DMS114 treated with DMSO at 0.1 percent for 48 hours (cell line): Measurements from ENCODE around the gene TRIP10.
A peak's percentile ranks its signal among the peaks of the same experiment; 100 is the strongest.
"Not testable (repeated sequence)": the region's sequence is repeated elsewhere in the genome, so short reads cannot be mapped to it uniquely, and the experiment has no call there.

ENCODE experiments used
- DNase-seq: peaks from one replicate; lab custom pipeline; 2025; ENCODE audit not compliant: unreplicated experiment; lab: John Stamatoyannopoulos, UW

TRIP10 gene, protein sequence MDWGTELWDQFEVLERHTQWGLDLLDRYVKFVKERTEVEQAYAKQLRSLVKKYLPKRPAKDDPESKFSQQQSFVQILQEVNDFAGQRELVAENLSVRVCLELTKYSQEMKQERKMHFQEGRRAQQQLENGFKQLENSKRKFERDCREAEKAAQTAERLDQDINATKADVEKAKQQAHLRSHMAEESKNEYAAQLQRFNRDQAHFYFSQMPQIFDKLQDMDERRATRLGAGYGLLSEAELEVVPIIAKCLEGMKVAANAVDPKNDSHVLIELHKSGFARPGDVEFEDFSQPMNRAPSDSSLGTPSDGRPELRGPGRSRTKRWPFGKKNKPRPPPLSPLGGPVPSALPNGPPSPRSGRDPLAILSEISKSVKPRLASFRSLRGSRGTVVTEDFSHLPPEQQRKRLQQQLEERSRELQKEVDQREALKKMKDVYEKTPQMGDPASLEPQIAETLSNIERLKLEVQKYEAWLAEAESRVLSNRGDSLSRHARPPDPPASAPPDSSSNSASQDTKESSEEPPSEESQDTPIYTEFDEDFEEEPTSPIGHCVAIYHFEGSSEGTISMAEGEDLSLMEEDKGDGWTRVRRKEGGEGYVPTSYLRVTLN

DNA sequence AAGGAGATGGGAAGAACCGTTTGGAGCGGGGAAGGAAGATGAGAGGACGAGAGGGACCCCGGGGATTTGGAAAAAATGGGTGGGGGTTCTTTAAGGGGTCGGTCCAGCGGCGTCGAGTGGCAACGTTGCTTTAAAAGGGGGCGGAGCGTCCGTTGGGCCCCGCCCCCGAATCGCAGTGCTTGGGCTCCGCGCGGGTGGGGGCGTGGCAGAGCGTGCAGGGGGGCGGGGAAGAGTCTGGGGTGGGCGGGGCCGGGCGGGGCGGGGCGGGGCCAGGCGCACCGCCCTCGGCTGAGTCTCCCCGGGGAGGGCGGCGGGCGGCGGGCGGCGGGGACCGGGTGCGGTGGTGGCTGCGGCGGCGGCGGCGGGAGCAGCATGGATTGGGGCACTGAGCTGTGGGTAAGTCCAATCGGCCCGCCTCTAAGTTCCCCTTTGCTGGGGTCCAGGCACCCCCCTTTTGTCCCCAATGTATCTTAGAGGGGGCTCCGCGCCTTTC, at the start of gene TRIP10:
Gene TRIP10 (plus strand): TSS at position 291 of the 493 bp plus-strand sequence. CDS start 82 bp downstream, at position 373.
- peak; percentile 65 for DNase-seq

DNA sequence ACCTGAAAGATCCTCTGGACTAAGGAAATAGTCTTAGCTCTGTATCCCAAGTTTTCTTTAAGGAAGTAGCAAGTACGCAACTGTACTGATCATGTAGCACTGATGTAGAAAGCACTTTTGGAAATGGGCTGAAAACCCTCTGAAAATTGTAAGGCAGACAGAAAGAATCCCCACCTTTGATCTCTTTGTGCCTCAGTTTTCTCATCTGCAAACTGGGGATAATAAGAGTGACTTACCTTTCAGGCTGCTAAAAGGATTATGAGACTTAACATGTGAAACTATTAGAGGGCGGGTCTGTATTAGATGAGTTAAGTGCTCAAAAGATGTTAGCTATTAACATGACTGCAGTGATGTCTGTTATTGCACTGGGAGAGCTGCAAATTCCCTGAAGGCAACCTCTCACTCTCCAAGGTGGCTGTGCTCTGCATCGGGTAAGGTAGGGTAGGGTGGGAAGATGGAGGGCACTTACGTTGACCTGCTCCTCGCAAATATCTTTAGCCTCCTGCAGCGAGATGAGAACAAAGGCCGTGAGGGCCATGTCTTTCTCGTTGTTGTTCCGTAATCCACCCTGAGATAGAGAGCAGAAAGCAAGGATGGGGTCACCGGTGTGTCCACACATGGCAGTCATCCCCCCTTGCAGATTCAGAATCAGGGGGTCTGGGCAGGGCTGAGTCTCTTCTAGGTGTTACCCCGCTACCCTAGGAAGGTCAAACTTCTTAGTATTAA, 49.2 kb upstream of the TRIP10 start:
- DNase-seq, result no peak

DNA sequence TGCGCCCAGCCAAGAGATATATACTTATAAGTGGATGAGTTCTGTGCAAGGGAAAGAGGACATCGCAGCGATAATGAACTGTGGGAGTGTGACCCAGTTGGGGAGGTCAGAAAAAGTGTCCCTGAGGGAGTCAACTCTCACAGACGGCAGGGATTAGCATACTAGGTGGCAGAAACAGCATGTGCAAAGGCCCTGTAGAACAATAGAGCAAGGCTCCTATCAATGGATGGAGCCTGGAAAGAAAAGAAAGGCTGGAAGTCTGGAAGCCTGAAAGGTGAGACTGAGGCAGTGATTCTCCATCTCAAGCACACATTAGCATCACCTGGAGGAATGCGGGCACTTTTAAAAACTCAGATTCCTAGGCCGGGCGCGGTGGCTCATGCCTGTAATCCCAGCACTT, 48.1 kb upstream of the TRIP10 start:
- no peak for DNase-seq

DNA sequence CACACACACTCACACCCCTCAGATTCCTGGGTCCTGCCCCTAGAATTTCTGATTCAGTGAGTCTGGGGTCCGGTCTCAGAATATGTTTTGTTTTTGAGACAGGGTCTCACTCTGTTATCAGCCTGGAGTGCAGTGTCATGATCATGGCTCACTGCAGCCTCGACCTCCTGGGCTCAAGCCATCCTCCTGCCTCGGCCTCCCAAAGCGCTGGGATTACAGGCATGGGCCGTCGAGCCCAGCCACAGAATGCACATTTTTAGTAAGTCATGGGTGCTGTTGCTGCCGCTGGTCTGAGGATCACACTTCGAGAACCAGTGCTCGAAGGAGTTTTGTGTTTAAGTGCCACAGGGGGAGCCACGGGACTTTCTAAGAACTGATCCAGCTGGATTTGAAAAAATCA, 47.5 kb upstream of the TRIP10 start:
- no peak for DNase-seq

DNA sequence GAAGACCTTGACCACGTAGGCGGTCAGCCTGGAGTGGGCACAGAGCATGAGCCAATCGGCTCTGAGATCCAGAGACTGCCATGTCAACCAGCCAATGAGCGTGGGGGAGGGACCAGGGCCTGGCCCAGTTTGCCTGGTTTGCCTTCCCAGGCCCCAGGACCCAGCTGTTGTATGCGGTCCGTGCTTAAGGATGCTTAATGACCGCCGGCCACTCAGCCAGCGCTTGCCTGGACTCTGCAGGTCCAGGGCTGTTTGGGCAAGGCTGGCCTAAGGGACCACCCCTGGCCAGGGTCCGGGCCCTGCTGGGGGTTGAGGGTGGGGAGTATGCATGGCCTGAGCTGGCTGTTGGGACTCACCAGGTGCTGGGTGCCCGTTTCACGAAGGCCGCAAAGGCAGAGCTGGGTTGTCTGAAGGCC, 46.4 kb upstream of the TRIP10 start:
- no peak for DNase-seq

DNA sequence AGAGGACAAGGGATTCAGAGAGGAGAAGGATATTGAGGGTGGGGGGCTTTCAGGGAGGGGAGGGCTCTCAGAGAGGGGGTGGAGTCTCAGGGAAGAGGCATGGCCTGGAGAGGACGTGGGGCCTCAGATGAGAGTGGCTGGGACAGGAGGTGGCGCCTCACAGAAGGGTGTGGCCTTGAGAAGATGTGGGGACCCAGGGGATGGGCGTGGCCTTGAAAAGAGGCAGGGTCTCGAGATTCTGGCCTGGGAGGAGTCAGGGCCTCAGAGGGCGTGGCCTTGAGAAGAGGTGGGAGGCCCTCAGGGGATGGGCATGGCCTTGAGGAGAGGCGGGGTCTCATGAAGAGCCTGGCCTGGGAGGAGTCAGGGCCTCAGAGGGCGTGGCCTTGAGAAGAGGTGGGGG, 45.8 kb upstream of the TRIP10 start:
- no peak for DNase-seq

DNA sequence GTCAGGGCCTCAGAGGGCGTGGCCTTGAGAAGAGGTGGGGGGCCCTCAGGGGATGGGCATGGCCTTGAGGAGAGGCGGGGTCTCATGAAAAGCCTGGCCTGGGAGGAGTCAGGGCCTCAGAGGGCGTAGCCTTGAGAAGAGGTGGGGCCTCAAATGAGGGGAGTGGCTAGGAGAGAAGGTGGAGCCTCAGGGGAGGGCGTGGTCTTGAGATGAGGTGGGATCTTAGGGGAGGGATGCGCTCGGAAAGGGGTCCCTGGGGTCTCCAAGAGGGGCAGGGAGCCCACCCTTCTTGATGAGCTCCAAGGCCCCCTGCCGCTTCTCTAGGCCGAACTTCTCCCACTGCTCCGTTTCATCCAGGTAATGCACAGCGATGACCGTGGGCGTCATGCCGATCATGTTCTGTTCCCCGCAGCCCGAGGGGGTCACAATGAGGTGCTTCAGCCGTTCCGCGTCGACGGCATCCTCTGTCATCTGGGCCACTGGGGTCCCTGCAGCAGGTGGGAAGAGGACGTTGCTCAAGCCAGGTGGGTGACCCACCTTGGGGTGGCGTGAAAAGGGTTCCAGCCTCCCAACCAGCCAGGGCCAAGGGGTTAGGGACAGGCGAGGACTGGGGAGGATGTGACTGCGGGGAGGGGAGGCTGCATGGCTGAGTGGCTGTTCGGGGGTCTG, 45.2 kb upstream of the TRIP10 start:
- DNase-seq, result no peak

DNA sequence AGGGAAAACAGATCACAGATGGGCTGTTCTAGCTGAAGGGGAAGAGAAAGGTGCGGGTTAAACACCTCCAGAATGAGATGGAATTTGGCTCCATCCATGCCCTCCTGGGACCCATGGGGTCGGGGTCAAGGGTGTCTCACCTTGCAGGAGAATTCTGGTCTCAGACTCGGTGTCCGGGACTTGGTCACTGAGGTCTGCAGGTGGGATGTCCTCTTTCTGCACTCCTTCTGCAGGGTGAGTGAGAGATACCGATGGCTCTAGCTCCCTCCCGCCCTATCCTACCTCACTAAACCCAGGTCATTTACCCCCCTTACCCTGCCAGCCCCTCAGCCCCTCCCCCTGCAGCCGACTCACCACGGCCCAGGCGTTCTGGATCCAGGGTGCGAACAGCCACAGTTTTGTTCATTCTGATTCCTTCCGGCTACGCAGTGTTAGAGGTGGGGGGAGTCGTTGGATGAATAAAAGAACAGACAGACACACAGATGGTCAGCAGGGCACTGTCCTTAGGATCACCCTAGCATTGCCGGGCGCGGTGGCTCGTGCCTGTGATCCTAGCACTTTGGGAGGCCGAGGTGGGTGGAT, 43.1 kb upstream of the TRIP10 start:
- no peak for DNase-seq

DNA sequence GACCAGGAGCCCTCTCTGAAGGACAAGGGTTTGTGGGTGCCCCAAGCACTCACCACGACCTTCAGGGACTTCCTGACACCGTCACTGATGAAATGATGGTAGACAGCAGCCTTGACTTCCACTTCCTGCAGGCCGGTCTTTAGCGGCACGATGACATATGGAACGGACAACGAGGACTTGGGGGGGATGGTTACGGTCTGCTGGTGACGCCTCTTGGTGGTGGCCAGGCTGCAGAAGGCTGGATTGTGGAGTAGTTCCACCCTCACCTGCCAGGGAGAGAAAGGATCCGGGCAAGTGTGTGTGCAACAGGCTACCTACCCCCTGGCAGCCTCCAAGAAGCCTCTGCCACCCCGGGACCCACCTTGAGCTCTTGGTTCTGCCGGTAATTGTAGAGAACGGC, 42.2 kb upstream of the TRIP10 start:
- DNase-seq, result no peak

DNA sequence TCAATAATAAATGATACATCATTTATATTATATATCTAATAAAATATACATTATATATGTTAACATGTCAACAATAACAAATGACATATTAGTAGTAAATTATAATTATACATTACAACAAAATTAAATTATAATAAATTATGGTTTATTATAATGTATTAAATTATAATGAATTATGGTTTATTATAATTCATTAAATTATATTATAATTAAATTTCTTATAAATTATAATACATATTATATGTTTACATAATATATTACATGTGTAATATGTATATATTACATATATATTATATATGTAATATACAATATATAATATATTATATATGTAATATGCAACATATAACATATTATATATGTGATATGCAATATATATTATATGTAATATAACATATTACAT, 39.5 kb upstream of the TRIP10 start:
- DNase-seq, result no peak

DNA sequence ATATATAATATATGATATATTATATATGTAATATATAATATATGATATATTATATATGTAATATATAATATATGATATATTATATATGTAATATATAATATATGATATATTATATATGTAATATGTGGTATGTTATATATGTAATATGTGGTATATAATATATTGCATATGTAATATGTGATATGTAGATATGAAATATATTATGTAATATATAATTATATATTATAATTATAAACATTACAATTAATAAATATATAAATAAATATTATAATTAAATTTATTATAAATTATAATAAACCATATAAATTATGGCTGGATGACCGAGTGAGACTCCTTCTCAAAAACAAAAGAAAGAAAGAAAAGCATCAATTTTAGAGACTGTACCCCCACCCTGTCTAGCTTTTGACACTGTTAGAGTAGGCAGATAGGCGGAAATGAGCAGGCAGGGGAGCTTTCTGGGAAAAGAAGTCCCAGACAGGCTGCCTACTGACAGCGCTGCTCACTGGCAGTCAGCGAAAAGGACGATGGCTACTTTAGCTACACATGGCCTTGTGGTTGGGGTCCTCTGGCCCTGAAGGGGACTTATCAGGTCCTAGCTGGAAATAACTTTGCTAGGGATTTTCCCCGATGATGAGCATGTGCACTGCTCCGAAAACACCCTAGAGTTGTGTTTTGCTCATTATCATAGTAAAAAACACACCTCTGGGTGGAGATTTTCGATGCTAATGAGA, 38.7 kb upstream of the TRIP10 start:
- no peak for DNase-seq

DNA sequence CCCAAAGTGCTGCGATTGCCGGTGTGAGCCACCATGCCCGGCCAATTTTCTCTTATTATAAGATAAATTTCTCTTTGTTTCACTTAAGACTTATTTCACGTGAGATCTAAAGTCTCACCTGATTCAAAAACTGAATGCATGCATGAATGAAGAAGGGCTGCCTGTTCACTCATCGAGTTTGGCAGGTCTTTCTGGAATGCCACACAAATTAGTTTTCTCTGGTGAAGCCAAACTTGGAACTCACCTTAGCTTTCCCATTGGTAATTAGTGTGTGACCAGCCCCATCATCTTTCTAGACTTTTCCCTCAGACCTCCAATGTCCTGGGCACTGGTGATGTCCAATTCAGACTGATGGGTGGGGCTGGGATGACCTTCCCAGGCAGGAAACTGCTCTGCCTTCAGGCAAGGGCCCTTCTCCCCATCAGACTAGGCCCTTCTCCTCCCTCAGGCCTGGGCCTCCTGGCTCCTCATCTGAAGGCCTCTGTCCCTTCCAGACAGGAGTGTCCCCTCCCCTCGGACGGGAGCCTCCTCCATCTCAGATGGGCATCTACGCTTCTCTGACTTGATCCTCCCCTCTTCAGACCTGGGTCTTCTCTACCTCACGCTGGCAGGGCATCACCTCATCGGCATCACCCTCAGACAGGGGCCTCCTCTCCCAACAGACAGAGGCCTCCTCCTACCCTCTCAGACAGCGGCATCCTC, 33.4 kb upstream of the TRIP10 start:
- DNase-seq, result no peak

DNA sequence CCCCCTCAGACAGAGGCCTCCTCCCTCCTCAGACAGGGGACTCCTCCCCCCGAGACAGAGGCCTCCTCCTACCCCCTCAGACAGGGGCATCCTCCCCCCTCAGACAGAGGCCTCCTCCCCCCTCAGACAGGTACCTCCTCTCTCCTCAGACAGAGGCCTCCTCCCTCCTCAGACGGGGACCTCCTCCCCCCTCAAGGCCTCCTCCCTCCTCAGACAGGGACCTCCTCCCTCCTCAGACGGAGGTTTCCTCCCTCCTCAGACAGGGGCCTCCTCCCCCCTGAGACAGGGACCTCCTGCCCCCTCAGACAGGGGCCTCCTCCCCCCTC, 32.9 kb upstream of the TRIP10 start:
- DNase-seq, result no peak

DNA sequence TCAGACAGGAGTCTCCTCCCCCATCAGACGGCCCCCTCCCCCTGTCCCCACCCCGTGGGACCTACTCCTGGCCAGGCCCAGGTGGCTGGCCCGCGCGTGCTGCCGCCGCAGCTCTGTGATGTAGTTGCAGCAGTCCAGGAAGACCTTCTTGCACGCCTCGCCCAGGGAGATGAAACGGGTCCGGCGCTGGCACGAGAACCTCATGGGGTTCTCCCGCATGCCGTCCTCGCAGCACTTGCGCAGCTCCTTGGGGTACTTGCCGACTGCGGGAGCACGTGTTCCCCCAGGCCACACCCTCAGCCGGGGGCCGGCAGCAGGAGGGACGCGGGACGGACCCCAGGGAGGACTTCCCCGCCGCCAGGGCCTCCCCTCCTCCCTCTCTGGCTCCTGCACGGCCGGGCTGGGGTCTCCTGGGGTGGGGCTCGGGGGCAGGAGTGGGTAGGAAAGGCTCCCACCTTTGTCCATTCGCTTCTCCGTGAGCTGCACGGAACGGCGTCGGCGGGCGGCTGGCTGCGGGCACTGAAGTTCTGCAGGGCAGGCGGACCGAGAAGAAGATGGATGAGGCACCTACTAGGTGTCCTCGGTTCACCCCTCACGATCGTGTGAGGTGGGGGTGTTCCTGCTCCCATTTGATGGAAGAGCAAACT, 32.3 kb upstream of the TRIP10 start:
- DNase-seq, result no peak

DNA sequence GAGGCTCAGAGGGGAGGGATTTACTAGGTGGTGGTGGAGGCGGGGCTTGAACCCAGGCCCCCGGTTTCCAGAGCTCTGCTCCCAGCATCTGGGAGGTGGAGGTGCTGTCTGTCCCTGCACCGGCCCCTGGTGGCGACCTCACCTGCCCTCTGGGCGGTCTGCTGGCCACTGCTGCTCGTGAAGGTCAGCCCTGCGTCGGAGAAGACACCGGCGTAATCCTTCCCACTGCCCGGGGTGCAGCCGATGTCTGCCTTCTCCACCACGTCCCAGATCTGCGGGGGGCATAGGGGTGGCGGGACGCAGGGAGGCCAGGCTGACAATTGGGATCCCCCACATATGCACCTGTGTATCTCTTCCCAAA, 31.8 kb upstream of the TRIP10 start:
- no peak for DNase-seq

DNA sequence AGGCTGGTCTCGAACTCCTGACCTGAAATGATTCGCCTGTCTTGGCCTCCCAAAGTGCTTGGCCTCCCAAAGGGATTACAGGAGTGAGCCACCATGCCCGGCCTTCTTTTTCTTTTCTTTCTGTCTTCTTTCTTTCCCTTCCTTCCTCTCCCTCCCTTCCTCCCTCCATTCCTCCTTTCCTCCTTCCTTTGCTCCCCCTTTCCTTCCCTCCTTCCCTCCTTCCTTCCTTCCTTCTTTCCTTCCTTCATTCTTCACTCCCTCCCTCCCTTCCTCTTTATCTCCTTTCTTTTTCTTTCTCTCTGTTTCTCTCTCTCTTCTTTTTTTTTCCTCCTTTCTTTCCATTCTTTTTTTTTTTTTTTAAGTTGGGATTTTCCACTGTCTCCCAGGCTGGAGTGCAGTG, 31.1 kb upstream of the TRIP10 start:
- no peak for DNase-seq

DNA sequence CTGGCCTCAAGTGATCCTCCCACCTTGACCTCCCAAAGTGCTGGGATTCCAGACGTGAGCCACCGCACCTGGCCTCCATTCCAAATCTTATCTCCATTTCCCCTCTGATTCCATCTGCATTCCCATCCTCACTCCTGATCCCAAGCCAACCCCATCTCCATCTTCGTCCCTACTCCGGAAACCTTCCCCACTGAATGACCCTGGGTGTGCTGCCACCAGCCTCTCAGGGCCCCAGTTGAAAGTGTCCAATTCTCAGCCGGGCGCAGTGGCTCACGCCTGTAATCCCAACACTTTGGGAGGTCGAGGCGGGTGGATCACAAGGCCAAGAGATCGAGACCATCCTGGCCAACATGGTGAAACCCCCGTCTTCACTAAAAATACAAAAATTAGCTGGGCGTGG, 30.6 kb upstream of the TRIP10 start:
- not testable (repeated sequence) for DNase-seq

DNA sequence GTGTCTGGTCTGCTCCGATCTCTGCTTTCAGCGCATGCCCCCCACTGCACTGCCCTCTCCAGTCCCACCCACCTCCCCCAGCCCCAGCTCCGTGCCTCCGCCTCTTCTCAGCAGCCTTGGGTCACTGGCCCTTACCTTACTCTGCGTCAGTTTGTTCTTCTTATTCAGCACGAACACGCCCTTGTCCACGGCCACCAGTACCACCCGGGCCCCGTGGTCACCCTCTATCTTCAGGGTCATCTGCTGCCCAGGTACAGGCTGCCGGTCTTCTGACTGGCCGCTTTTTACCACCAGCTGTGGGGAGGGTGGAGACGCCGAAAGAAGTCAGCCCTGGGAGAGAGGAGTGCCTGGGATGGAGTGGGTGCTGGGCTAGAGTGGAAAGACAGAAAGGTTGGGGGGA, 29.9 kb upstream of the TRIP10 start:
- no peak for DNase-seq

DNA sequence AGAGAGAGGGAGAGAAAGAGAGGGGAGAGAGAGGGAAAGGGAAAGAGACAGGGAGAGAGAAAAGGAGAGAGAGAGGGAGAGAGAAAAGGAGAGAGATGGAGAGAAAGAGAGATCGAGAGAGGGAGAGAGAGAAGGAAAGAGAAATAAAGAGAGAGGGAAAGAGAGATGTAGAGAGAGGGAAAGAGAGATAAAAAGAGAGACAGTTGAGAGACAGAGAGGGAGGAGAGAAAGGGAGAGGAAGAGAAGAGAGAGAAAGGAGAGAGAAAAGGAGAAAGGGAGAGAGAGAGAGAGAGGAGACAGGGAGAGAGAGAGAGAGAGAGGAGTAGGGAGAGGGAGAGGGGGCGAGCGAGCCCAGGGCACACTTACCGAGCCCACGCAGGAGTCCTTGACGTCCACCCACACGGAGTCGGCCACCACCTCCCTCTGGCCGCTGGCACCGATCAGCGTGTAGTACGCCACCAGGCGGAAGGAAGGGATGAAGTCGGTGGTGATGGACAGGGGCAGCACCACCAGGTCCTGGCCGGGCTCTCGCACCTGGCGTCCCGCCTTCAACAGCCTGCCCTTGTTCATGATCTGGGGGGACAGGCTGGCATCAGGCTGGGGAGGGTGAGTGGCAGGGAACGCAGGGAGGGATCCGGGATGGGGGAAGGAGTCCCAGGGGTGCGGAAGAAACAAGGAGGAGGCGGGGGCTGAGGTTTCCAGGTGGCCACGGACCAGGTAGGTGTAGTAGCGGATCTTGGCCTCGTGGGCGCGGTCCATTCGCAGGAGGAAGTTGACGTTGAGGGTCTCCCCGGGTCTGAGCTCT, 29.0 kb upstream of the TRIP10 start:
- no peak for DNase-seq
